BLaER1 treated with 17β-estradiol and CSF1 and Interleukin-3, amounts not matched to agents 10 nM and 100 nM (cell line): ENCODE results near the gene GNPTG.

Experiments used
- H3K27ac ChIP-seq, 11 experiments: shearing (Covaris generic); formaldehyde crosslinking; 2 replicates each; pipeline ENCODE4 v1.8.1; 2022
- H3K27me3 ChIP-seq, 11 experiments: shearing (Covaris generic); formaldehyde crosslinking; 2 replicates each; pipeline ENCODE4 v1.8.1; 2022
- H3K36me3 ChIP-seq, 11 experiments: shearing (Covaris generic); formaldehyde crosslinking; 2 replicates each; pipeline ENCODE4 v1.8.1; 2022
- H3K4me1 ChIP-seq, 10 experiments: shearing (Covaris generic); formaldehyde crosslinking; 2 replicates each; pipeline ENCODE4 v1.8.1; 2022
- H3K4me2 ChIP-seq, 11 experiments: shearing (Covaris generic); formaldehyde crosslinking; 2 replicates each; pipeline ENCODE4 v1.8.1; 2022
- H3K4me3 ChIP-seq, 10 experiments: shearing (Covaris generic); formaldehyde crosslinking; 2 replicates each; pipeline ENCODE4 v1.8.1; 2022
- H3K9ac ChIP-seq, 11 experiments: shearing (Covaris generic); formaldehyde crosslinking; 2 replicates each; pipeline ENCODE4 v1.8.1; 2022
- H3K9me3 ChIP-seq, 11 experiments: shearing (Covaris generic); formaldehyde crosslinking; replicated peaks in 1 of 11; 2 replicates each; pipeline ENCODE4 v1.8.1; 2022
- H4K20me1 ChIP-seq, 11 experiments: shearing (Covaris generic); formaldehyde crosslinking; 2 replicates each; pipeline ENCODE4 v1.8.1; 2022
- Cebpa-rat ChIP-seq, 11 experiments: shearing (Covaris generic); IDR thresholded peaks; 2 replicates each; pipeline ENCODE4 v1.8.1; 2022

Gene GNPTG

DNA sequence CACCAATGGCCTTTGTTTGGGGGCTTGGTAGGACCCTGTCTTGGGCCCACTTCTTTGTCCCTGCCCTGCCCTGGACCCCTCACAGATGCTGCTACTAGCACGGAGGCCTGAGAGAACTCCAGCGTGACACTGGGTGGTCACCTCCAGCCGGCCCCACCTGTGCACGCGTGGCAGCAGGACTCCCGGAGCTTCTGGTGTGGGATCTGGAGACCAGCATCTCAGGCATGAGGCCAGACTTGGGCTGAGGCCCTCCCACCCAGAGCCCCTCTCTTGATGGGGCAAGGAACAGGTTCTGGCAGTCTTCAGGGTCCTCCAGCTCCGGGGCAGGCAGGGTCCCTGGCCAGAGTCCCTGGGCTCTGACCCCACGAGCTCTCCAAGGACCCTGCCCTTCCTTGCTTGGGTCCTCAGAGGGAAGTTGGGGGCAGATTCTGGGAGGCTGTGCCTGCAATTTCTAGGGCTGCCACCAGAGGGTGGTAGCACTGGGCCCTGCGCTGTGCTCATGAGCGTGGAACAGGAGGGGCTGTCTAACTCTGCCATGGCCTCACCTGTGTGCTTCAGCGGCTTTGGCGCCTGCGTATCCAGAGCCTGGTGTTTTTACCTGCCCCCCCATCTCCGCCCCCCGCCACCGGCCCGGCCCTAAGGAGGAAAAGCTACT, 21.3 kb upstream of the GNPTG start:
- Histone ChIP-seq H3K36me3 (peaks cover 3 to 12% (median 7%) of the 10 kb centered on the region in 11 experiments; a peak in 19 of 22 replicates), H3K27me3 (peaks cover 46 to 57% (median 55%) of the 10 kb centered on the region in 11 experiments), H3K4me2 (no peak overlapping the region), H3K27ac (no peak overlapping the region), H3K9ac (no peak overlapping the region), H3K4me3 (no peak overlapping the region), H3K9me3 (peaks cover 0 to 14% (median 8%) of the 10 kb centered on the region in 11 experiments; a peak in 17 of 22 replicates), H3K4me1 (peaks cover 16 to 59% (median 47%) of the 10 kb centered on the region in 10 experiments), H4K20me1 (peaks cover 14 to 77% (median 59%) of the 10 kb centered on the region in 11 experiments; a peak in 21 of 22 replicates)
- no peak for TF ChIP-seq Cebpa-rat (IDR thresholded peaks at IDR 0.05)

DNA sequence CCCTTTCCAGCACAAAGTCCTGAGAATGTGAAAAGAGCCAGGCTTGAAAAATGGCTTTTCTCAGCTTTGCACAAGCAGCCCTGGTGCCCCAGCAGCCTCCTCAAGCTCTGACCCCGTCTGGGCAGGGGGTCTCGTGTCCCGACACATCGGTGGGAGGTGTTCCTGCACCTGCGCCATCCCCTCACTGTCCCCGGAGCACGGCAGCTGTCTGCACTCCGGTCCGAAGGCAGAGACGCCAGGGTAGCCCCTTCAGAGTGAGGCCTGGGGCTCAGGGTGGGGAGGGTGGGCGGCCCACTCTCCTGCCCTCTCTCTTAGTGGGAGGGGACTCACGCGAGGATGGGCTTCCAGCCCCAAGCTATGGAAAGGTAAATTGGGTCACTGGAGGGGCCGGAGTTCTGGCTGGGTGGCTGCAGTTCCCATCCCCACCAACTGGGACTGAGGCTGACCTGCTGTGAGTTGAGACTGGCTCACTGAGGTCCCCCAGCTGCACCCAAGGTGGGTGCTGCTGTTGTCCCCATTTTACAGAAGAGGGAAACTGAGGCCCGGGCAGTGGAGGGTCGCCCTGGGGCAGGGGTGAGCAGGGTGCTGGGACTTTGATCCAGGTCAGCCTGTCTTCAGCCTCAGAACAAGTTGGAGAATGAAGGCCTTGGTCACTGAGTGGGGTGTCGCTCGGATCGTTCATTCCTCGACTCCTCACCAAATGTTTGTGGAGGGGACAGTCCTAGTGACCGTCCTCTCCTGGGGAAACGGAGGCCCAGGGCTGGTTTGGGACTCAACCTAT, 20.6 kb upstream of the GNPTG start:
- Histone ChIP-seq H3K4me2 (peak overlapping the region; percentile 78 to 94 (median 85)), H3K27ac (peak overlapping the region in 5 of 11 experiments; percentile 25 to 79 (median 46); a peak in 8 of 22 replicates), H3K4me1 (peaks cover 16 to 59% (median 47%) of the 10 kb centered on the region in 10 experiments), H3K9me3 (peaks cover 0 to 14% (median 8%) of the 10 kb centered on the region in 11 experiments; a peak in 17 of 22 replicates), H3K4me3 (peak overlapping the region in 9 of 10 experiments; percentile 8 to 60 (median 36); a peak in 11 of 20 replicates), H3K36me3 (peaks cover 0 to 6% (median under 1%) of the 10 kb centered on the region in 11 experiments; a peak in 10 of 22 replicates), H4K20me1 (peaks cover 7 to 77% (median 59%) of the 10 kb centered on the region in 11 experiments; a peak in 21 of 22 replicates), H3K9ac (peak overlapping the region in 6 of 11 experiments; percentile 17 to 68 (median 46); a peak in 9 of 22 replicates), H3K27me3 (peaks cover 53 to 65% (median 62%) of the 10 kb centered on the region in 11 experiments)
- no peak for TF ChIP-seq Cebpa-rat (IDR thresholded peaks at IDR 0.05)

DNA sequence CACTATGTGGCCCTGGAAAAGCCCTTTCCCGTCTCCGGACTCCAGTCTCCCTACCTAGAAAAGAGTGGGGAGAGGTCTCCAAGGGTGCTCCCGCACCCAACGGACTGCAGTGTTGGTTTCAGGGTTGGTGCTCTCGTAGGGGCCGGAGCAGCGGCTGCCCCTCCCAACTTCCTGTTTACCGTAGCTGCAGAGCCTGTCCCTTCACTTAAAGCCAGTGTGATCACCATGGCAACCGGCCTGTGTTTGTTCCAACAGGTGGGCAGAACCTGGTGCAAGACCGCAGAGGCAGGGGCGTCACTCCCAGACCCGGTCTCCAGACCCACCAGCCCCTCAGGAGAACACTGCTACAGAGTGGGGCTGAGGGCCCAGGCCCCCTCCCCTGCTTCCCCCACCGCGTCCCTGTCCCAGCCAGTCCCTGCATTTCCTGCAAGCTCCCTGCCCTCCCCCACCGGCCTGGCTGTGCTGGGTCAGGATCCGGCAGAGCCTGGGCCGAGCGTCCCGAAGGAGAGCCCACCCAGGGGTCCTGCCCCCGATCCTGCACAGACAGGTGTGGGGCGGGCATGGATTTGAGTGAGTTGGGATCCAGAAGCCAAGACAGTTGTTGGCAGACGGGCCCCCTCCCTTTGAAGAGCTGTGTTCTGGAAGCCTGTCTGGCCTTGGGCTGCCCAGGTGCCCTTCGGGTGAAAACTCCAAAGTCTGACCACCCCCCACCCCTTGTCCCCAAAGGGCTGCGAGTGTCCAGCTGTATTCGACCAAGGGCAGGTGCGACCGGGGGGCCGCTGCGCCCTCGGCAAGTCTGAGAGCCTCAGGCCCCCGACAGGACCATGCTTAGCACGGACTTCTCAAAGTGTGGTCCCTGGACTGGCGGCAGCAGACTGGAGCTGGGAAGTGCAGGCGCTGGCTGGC, 19.8 kb upstream of the GNPTG start:
- H3K9me3 ChIP-seq, result peaks cover 0 to 14% (median 8%) of the 10 kb centered on the region in 11 experiments; a peak in 17 of 22 replicates
- H3K9ac ChIP-seq, result peak overlapping the region in 6 of 11 experiments; percentile 17 to 68 (median 46); a peak in 9 of 22 replicates
- peaks cover 16 to 61% (median 52%) of the 10 kb centered on the region in 10 experiments for H3K4me1 ChIP-seq
- peaks cover 4 to 77% (median 59%) of the 10 kb centered on the region in 11 experiments; a peak in 21 of 22 replicates for H4K20me1 ChIP-seq
- peak overlapping the region; percentile 78 to 94 (median 85) for H3K4me2 ChIP-seq
- peak overlapping the region in 5 of 11 experiments; percentile 25 to 79 (median 46); a peak in 8 of 22 replicates for H3K27ac ChIP-seq
- H3K4me3 ChIP-seq, result peak overlapping the region; percentile 8 to 60 (median 34); a peak in 12 of 20 replicates
- no peak for TF ChIP-seq Cebpa-rat (IDR thresholded peaks at IDR 0.05)
- H3K27me3 ChIP-seq, result peaks cover 62 to 73% (median 71%) of the 10 kb centered on the region in 11 experiments
- peaks cover 0 to 4% (median 0%) of the 10 kb centered on the region in 11 experiments; a peak in 3 of 22 replicates for H3K36me3 ChIP-seq

DNA sequence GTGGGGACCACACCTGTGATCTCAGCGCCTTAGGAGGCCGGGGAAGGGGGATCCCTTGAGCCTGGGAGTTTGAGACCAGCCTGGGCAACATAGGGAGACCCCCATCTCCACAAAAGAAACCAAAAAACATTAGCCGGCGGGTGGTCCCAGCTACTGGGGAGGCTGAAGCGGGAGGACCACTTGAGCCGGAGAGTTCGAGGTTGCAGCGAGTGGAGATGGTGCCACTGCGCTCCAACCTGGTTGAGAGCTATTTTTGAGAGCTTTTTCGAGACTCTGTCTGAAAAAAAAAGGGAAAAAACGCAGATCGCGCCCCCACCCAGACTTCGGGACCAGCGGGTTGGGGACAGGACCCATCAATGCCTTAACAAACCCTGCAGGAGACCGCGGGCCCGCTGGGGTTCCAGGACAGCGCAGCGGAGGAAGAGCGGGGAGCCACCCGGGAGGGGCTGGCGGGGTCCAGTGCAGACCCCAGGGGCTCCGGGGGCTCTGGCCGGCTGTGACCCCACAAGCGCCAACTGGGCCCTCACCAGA, 19.0 kb upstream of the GNPTG start:
- Histone ChIP-seq H3K9ac (peak overlapping the region in 1 of 11 experiments; percentile 66; a peak in 1 of 22 replicates), H3K4me1 (peaks cover 16 to 61% (median 54%) of the 10 kb centered on the region in 10 experiments)

DNA sequence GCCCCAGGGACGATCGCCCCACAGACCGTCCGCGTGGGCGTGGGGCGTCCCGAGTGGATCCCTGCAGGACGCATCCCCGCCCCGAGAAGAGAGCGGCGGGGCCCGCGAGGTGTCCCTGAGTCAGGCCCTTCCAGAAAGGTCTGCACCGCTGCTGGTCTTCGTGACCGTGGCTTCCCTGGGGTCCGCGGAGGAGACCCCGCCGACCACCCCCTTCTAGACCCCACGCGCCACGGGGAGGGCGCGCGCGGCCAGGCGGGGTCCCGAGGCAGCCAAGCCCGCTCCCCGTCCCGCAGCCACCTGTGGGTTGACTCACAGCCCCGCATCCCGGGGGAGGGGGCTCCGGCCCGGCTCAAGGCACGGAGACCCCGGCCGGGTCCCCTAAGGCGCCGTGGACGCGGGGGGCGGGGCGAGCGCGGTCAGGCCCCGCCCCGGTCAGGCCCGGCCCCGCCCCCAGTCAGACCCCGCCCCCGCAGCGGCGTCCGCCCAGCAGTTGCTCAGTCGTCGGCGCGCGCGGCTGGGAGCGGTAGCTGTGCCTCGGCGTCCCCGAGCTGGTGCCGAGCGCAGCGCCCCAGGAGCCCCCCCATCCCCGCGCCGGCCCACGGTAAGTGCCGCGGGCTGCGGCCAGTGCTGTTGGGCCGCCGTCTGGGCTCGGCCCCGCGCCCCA, 18.4 kb upstream of the GNPTG start, which contains the start of gene BAIAP3:
TSS of gene BAIAP3 (plus strand) at position 497 of the 664 bp plus-strand sequence. CDS start 4,905 bp downstream, outside the sequence.
- Histone ChIP-seq H3K27ac (peak within 1 kb of the TSS in 1 of 11 experiments; percentile 79; a peak in 1 of 22 replicates), H3K4me2 (peak within 1 kb of the TSS; percentile 78 to 94 (median 85)), H3K27me3 (peaks cover 63 to 84% (median 82%) of the 10 kb centered on the region in 11 experiments), H3K9ac (peak within 1 kb of the TSS in 1 of 11 experiments; percentile 66; a peak in 1 of 22 replicates), H3K4me1 (peaks cover 16 to 66% (median 59%) of the 10 kb centered on the region in 10 experiments), H3K4me3 (peak within 1 kb of the TSS in 6 of 10 experiments; percentile 20 to 46 (median 33); a peak in 8 of 20 replicates), H4K20me1 (peaks cover 0 to 67% (median 52%) of the 10 kb centered on the region in 11 experiments; a peak in 18 of 22 replicates), H3K9me3 (peaks cover 0 to 14% (median 8%) of the 10 kb centered on the region in 11 experiments; a peak in 17 of 22 replicates), H3K36me3 (no peaks in the 10 kb centered on the region)
- no peak for TF ChIP-seq Cebpa-rat (IDR thresholded peaks at IDR 0.05)

More for the DNA sequence above, 19.0 kb upstream of the GNPTG start:
- H3K27ac ChIP-seq, result peak overlapping the region in 1 of 11 experiments; percentile 79; a peak in 1 of 22 replicates
- H4K20me1 ChIP-seq, result peaks cover 0 to 71% (median 52%) of the 10 kb centered on the region in 11 experiments; a peak in 18 of 22 replicates
- H3K4me2 ChIP-seq, result peak overlapping the region; percentile 78 to 94 (median 85); a peak in 21 of 22 replicates
- H3K9me3 ChIP-seq, result peaks cover 0 to 14% (median 8%) of the 10 kb centered on the region in 11 experiments; a peak in 17 of 22 replicates
- peaks cover 63 to 80% (median 78%) of the 10 kb centered on the region in 11 experiments for H3K27me3 ChIP-seq
- H3K4me3 ChIP-seq, result peak overlapping the region in 4 of 10 experiments; percentile 20 to 38 (median 30); a peak in 3 of 20 replicates
- TF ChIP-seq Cebpa-rat (IDR thresholded peaks at IDR 0.05), result no peak
- H3K36me3 ChIP-seq, result no peaks in the 10 kb centered on the region

DNA sequence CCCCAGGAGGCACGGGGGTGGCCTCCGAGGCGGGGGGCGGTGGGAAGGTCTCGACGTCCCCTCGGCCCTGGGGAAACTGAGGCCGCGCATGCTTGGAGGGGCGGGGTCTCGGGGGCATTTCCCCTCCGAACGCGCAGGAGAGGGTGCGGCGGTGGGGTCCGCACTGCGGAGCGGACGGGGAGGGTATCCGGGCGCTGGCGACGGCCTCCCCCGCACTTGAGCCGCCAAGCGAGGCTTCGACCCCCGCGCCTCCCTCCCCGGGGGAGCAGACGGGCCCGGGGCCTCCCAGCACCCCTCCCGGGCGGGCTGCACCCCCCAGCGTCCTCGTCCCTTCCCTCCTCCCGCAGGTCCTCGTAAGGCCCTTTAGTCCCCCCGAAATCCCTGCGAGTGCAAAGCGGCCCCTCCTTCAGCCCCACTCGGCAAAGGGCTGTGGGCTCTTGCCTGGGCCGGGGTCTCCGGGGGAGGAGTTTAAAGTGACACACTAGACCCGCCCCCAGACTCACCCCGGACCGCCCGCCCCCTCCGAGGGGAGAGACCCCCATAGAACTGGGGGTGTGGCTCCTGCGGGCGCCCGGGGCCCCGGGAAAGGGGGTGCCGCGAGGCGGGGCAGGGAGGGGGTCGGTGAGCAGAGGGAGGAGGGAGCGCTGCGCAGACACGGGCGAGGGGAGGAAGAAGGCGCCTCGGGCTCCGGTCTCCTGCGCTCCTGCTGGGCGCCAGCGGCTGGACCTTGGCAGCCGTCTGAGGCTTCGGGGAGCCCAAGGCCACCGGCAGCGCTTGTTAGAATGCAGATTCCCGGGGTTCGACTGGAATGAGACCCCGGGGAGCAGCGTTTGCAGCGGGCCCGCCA, 17.7 kb upstream of the GNPTG start:
- Histone ChIP-seq H3K27me3 (peaks cover 63 to 88% (median 82%) of the 10 kb centered on the region in 11 experiments), H4K20me1 (peaks cover 0 to 73% (median 52%) of the 10 kb centered on the region in 11 experiments; a peak in 18 of 22 replicates), H3K9ac (no peak overlapping the region), H3K27ac (no peak overlapping the region), H3K4me1 (peaks cover 16 to 73% (median 66%) of the 10 kb centered on the region in 10 experiments), H3K36me3 (no peaks in the 10 kb centered on the region), H3K4me3 (peak overlapping the region in 6 of 10 experiments; percentile 20 to 46 (median 33); a peak in 8 of 20 replicates), H3K4me2 (peak overlapping the region; percentile 35 to 92 (median 54); a peak in 21 of 22 replicates), H3K9me3 (peaks cover 0 to 14% (median 8%) of the 10 kb centered on the region in 11 experiments; a peak in 17 of 22 replicates)
- no peak for TF ChIP-seq Cebpa-rat (IDR thresholded peaks at IDR 0.05)
